Fibroblast of the aortic adventitia (primary cell): ENCODE data around the gene ZBTB16. TPM values are rescaled to one million over a fixed set of nuclear protein-coding genes. Genes with fewer than 3 reads are reported as not detected.

ENCODE experiments used
- DNase-seq: peaks from one replicate; pipeline ENCODE4 v3.0.0-alpha.2; 2010; ENCODE audit warnings: low read depth
- H3K4me3 ChIP-seq: 2 replicates; pipeline ENCODE4 v1.5.1; 2011; ENCODE audit warnings: low read depth, mild to moderate bottlenecking, control low read depth, low read length, moderate library complexity
- total RNA-seq: library from RNA; depleted of rRNA; stranded (reverse); fragments of >200 nt; gene quantifications from 2 replicates; pipeline ENCODE4 v1.2.3, GENCODE V29; 2012; ENCODE audit warnings: low replicate concordance
- TF ChIP-seq, protein P1 (sequence below): IDR thresholded peaks from 2 replicates; pipeline ENCODE4 v1.5.1; 2011; ENCODE audit warnings: mild to moderate bottlenecking, low read length, control low read depth, inconsistent platforms; ENCODE audit not compliant: insufficient read depth

ZBTB16 gene
- total RNA-seq, 1 donor: 0.27 TPM

- TF ChIP-seq, protein P1, sequence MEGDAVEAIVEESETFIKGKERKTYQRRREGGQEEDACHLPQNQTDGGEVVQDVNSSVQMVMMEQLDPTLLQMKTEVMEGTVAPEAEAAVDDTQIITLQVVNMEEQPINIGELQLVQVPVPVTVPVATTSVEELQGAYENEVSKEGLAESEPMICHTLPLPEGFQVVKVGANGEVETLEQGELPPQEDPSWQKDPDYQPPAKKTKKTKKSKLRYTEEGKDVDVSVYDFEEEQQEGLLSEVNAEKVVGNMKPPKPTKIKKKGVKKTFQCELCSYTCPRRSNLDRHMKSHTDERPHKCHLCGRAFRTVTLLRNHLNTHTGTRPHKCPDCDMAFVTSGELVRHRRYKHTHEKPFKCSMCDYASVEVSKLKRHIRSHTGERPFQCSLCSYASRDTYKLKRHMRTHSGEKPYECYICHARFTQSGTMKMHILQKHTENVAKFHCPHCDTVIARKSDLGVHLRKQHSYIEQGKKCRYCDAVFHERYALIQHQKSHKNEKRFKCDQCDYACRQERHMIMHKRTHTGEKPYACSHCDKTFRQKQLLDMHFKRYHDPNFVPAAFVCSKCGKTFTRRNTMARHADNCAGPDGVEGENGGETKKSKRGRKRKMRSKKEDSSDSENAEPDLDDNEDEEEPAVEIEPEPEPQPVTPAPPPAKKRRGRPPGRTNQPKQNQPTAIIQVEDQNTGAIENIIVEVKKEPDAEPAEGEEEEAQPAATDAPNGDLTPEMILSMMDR: no peak
- no peak overlapping the region for H3K4me3 ChIP-seq
- DNase-seq: no peak
These were observed 116.2 kb downstream of the ZBTB16 start for GRCh38 chr11:114175706-114176105.

- no peak overlapping the region for H3K4me3 ChIP-seq
- DNase-seq: no peak
- TF ChIP-seq, protein P1: no peak
These were observed 116.8 kb downstream of the ZBTB16 start for GRCh38 chr11:114176321-114176720.

DNA sequence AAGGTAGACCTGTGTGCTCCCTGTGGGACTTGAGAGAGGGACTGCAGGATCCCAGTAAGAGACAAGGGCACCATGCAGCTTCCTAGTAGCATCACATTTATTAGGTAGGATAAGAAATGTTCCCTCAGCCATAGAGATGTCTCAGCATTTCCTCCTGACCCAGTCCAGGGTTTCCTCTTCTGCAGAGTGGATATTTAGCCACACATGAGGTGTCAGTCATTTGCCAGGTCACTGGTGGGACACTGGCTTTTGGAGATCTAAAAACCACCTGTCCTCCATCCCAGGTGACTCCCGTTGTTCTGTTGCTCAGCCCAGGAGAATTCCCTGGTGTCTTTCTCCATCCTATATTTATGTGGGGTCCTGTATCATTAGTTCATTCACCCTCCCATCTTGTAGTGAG is 119.1 kb downstream of the ZBTB16 start:
- TF ChIP-seq, protein P1: no peak
- DNase-seq: no peak
- no peak overlapping the region for H3K4me3 ChIP-seq

- TF ChIP-seq, protein P1: no peak
- DNase-seq: peak; percentile 37
- H3K4me3 ChIP-seq: no peak overlapping the region
These were observed 119.9 kb downstream of the ZBTB16 start for GRCh38 chr11:114179234-114179941.

DNA sequence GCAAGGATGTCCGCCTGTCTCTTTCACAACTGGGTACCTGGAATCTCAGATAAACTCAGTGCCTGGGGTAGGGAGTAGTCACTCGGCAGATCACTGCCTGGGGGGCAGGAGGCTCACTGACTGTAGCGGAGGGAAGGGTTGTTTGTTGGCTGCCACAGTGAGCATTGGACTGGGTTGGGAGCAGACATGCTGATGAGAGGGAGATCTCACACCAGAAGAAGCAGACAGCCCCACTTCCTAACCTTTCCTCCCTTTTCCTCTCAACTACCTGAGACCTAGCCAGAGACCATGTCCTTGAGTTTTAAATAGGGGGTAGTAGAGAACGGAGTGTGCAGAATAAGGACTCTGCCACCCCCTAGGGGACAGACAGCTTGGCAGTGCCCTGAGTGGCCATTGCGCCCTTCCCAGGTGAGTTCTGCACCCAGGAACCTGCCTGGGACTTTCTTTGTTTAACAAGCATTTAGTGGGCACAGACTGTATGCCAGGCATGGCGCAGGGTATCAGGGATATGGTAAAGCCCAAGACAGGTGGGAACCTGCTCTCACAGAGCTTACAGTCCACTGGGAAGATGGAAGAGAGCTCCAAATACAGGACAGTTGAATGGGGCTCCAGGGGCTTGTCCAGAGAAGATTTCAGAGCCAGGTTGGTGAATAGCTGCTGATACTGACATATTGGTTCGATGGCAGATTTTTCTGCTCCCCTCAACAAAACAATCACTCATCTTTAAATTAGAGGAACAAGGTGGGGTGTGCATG is 121.0 kb downstream of the ZBTB16 start:
- DNase-seq: peak; percentile 20
- TF ChIP-seq, protein P1: peak; percentile 43
- H3K4me3 ChIP-seq: no peak overlapping the region

DNA sequence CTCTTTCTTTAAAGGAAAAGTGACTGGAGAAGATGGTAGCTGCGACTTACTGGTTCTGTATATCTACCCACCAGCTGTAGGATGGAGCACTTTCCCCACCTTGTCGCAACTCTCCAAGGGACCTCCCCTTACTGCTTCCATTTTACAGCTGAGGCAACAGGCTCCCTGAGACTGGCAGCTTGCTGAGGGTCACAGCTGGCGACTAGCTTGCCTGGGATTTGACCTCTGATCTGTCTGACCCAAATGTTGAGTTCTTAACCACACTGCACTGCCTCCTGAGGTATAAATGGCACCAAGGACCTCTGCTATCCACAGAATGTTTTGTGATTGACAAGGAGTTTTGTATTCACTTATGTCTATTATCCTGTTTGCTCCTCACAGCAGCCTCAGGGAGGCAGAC is 121.7 kb downstream of the ZBTB16 start:
- TF ChIP-seq, protein P1: no peak
- H3K4me3 ChIP-seq: no peak overlapping the region
- no peak for DNase-seq
